Memory B cell (primary cell): ENCODE data around the gene NFAM1.

Experiments used
- ATAC-seq: fragments of 150-1000 bp; cut with Tn5 transposase; 2 replicates; pipeline ENCODE4 v1.10.0; 2021; ENCODE audit warnings: low read depth, mild to moderate bottlenecking, moderate library complexity
- DNase-seq, 2 donors: peaks; one replicate each; pipeline ENCODE4 v3.0.0; 2022; ENCODE audit warnings: low spot score in 2 of 2
- H3K27ac Mint-ChIP-seq: one replicate; pipeline ENCODE4 v1.8.0; 2022; ENCODE audit warnings: mild to moderate bottlenecking, moderate library complexity, mixed read lengths
- H3K27me3 Mint-ChIP-seq: one replicate; pipeline ENCODE4 v1.8.0; 2022; ENCODE audit warnings: mixed read lengths
- H3K36me3 Mint-ChIP-seq: one replicate; pipeline ENCODE4 v1.8.0; 2022; ENCODE audit warnings: mild to moderate bottlenecking, mixed read lengths
- H3K4me1 Mint-ChIP-seq: one replicate; pipeline ENCODE4 v1.8.0; 2022; ENCODE audit warnings: mixed read lengths
- H3K4me3 Mint-ChIP-seq: one replicate; pipeline ENCODE4 v1.8.0; 2022; ENCODE audit warnings: mild to moderate bottlenecking, moderate library complexity, mixed read lengths
- H3K9me3 Mint-ChIP-seq: one replicate; pipeline ENCODE4 v1.8.0; 2022; ENCODE audit warnings: mixed read lengths

The NFAM1 gene

DNA sequence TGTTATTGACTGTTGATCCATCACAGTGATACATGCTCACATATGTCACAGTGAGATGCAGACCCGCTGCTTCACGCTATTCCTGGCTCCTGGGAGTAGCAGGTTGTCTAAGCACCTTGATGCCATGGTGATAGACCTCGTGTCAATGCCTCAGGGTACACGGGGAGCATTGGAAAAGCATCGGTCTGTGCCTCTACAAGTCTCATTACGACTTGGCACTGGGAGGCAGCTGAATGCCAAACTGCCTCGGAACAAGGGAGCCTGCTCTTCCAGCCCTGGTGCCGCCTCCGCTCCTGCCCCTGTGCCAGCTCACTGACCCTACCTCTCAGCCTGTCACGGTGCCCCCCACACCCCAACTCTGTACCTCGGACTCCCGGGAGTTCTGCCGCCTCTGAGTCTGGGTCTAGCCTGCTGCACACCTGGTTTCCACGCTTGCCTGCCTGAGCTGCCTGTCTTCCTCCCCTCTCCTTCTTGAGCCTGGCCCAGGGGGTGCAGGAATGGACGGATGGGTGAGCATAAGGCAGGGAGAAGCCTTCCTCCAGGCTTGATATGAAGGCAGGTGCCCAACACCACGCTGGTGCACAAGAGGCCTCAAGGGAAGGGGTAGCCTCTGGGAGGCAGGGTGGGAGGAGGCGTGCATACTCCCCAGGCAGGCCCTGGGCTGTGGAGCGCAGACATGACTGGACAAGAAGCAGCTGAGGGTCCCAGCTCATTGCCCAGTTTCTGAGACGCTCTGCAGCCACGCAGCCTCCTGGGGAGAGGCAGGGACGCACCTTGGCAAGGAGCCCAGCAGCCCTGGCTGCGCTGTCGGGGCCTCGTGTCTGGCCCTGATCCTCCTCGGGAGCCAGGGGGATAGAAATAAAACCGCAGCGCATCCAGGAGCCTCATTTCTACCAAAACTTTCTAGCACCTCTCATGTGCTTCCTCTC is 1.8 kb upstream of the NFAM1 start:
- Mint-ChIP-seq H3K4me1 (peaks cover 13% of the 10 kb centered on the region), H3K27ac (no peak overlapping the region), H3K9me3 (no peaks in the 10 kb centered on the region), H3K36me3 (no peaks in the 10 kb centered on the region), H3K27me3 (peaks cover 25% of the 10 kb centered on the region), H3K4me3 (no peak overlapping the region)
- DNase-seq: no peak
- ATAC-seq: no peak

DNA sequence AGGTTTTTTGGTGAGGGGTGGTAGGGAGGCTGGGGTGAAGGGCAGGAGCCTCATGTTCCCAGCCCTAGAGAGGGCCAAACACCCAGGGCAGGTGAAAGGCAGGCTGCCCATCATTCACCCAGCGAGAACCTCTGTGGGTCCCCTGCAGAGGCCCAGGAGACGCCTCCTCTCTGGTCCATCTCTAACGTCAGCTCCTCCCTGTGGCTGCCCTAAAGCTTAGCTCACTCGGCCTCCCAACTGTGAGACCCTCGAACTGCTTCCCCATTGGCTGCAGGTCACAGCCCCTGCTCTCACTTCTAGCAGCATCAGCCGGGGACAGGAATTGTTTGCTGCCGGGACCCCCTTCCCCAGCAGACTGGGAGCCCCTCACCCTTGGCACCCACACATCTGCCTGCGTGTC is 615 bp upstream of the NFAM1 start:
- peaks cover 26% of the 10 kb centered on the region for H3K27me3 Mint-ChIP-seq
- peaks cover 8% of the 10 kb centered on the region for H3K4me1 Mint-ChIP-seq
- H3K36me3 Mint-ChIP-seq: no peaks in the 10 kb centered on the region
- H3K27ac Mint-ChIP-seq: no peak overlapping the region
- ATAC-seq (no peak), DNase-seq (no peak)
- H3K4me3 Mint-ChIP-seq: no peak overlapping the region
- no peaks in the 10 kb centered on the region for H3K9me3 Mint-ChIP-seq

DNA sequence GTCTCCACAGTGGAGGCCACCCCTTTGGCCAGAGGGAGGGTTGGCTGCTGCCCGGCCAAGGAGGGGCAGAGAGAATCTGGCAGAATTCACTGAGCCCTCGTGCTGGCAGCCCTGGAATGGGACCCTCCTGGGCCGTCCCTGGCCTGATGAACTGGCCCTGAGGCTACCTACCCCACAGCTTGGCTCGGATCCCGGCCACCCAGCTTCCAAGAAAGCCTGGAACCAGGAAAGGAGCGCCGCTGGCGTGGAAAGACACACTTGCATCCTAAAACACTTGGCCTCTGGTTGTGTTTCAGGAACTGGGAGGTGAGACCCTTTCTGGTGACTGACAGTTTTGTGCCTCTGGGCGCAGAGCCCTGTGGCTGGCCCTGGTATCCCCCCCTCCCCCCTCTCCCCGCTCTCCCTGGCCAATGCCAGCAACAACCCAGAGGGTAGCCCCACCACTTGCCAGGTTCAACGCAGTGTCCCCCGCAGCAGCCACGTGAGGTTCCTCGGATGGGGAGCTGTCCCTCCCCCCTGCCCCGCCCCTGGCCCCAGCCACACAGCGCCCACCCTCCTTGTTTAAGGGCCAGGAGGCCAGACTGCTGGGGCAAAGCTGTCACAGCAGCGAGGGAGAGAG is 693 bp downstream of the NFAM1 start:
- DNase-seq (no peak), ATAC-seq (no peak)
- Mint-ChIP-seq H3K4me1 (peaks cover 3% of the 10 kb centered on the region), H3K27me3 (peaks cover 30% of the 10 kb centered on the region), H3K36me3 (no peaks in the 10 kb centered on the region), H3K27ac (no peak overlapping the region), H3K4me3 (peak overlapping the region; percentile 60), H3K9me3 (no peaks in the 10 kb centered on the region)

DNA sequence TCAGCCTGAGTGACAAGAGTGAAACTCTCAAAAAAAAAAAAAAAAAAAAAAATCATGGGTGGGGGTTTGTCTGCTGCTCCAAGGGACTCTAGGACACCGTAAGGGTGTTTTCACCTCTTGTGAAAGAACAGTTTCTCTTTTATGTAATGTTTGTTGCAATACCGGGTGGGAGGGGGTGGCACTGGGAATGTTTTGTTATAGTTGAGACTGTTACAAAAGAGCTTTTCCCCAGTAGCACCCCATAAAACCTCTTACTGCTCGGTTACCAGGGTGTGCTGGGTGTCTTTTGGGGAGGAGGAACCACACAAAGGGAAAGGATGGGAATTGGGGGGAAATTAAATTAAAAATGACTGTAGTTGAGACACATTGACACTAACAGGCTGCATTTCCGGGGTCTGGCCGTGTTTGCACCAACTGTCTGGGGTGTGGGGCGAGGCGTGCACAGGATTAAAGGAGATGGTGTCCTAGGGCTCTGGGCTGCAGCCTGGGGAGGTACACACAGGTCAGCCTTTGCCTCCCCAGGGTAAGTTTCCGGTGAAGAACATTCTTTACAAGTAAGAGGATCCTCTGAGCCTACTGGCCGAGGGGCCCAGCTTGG is 1.6 kb downstream of the NFAM1 start:
- no peak for DNase-seq
- Mint-ChIP-seq H3K27me3 (peaks cover 34% of the 10 kb centered on the region), H3K27ac (no peak overlapping the region), H3K4me1 (peaks cover 3% of the 10 kb centered on the region), H3K4me3 (no peak overlapping the region), H3K9me3 (no peaks in the 10 kb centered on the region), H3K36me3 (no peaks in the 10 kb centered on the region)
- ATAC-seq: no peak

DNA sequence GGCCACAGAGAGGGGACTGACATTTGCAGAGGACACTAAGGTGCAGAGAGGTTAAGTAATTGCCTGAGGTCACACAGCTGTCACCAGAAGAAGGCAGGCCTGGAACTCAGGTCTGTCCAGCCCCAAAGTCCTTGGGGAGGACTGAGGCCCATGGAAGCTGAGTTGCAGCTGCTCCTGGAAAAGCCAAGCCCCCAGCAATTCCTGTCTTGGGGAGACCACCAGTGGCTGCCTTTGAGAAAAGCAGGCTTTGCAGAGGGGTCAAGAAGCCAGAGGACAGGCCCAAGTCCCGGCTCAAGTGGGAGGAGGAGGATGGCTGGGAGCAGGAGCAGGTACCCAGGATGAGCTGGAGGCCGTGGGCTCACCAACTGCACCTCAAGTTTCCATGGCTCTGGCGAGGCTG is 3.4 kb downstream of the NFAM1 start:
- no peak overlapping the region for H3K4me3 Mint-ChIP-seq
- H3K27me3 Mint-ChIP-seq: peaks cover 36% of the 10 kb centered on the region
- H3K4me1 Mint-ChIP-seq: peaks cover 3% of the 10 kb centered on the region
- no peak overlapping the region for H3K27ac Mint-ChIP-seq
- no peaks in the 10 kb centered on the region for H3K36me3 Mint-ChIP-seq
- ATAC-seq: no peak
- no peaks in the 10 kb centered on the region for H3K9me3 Mint-ChIP-seq
- no peak for DNase-seq

DNA sequence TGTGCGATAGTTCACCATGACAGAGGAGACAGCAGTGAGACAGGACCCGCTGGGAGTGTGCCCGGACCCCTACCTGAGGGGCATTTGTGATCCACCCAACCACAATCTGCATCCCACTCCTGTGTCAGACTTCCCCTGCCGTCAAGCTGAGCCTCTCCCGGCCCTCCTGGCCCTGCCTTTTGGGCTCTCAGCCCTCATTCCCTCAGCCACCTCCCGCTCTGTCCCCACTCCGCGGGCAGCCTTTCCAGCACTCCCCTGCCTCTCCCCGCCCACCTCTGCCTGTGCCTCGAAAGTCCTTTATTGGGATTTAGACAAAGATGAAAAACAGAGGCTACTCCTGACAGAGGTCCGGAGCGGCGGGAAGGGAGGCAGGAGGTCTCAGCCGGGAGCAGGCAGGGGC is 4.2 kb downstream of the NFAM1 start:
- no peak for DNase-seq
- Mint-ChIP-seq H3K4me1 (peaks cover 3% of the 10 kb centered on the region), H3K9me3 (no peaks in the 10 kb centered on the region), H3K4me3 (no peak overlapping the region), H3K27ac (no peak overlapping the region), H3K27me3 (peaks cover 35% of the 10 kb centered on the region), H3K36me3 (no peaks in the 10 kb centered on the region)
- no peak for ATAC-seq

DNA sequence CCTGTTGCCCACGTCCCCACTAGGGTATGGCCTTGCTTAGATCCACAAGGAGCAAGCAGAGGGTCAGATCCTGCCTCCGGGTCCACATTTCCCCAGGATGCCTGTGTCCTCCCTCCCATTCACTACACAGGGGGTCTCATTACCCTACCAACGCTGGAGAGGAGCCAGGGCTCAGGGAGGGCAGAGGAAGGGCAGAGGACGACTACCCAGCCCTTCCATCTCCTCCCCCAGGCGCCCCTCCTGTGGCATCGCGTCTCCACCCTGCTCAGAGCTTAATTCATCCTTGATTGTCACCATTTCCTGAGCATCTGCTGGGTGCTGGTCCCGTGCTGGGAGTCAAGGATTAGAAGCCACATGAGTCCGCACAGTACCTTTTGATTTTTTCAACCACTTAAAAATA is 5.0 kb downstream of the NFAM1 start:
- no peaks in the 10 kb centered on the region for H3K9me3 Mint-ChIP-seq
- peaks cover 3% of the 10 kb centered on the region for H3K4me1 Mint-ChIP-seq
- ATAC-seq (no peak), DNase-seq (no peak)
- no peak overlapping the region for H3K4me3 Mint-ChIP-seq
- H3K36me3 Mint-ChIP-seq: no peaks in the 10 kb centered on the region
- H3K27ac Mint-ChIP-seq: no peak overlapping the region
- peaks cover 38% of the 10 kb centered on the region for H3K27me3 Mint-ChIP-seq

DNA sequence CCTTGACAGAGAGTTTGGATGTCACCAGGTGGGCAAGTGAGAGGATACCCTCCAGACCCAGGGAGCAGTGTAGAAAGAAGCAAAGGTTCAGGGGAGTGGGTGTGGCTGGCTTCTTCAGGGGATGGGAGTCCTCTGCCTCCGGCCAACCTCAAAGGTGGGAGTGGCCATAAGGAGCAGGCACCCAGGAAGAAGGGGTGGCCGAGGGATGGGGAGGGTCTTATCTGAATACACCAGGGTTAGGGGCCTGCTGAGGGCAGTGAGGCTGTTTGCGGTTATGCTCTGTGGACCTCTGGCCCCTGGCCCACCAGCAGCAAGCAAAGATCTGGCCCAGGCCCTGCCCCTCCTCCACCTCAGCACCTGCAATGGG is 6.2 kb downstream of the NFAM1 start:
- Mint-ChIP-seq H3K27ac (no peak overlapping the region), H3K4me1 (peaks cover 5% of the 10 kb centered on the region), H3K36me3 (no peaks in the 10 kb centered on the region), H3K9me3 (no peaks in the 10 kb centered on the region), H3K4me3 (no peak overlapping the region), H3K27me3 (peaks cover 35% of the 10 kb centered on the region)
- ATAC-seq: no peak
- DNase-seq: no peak

DNA sequence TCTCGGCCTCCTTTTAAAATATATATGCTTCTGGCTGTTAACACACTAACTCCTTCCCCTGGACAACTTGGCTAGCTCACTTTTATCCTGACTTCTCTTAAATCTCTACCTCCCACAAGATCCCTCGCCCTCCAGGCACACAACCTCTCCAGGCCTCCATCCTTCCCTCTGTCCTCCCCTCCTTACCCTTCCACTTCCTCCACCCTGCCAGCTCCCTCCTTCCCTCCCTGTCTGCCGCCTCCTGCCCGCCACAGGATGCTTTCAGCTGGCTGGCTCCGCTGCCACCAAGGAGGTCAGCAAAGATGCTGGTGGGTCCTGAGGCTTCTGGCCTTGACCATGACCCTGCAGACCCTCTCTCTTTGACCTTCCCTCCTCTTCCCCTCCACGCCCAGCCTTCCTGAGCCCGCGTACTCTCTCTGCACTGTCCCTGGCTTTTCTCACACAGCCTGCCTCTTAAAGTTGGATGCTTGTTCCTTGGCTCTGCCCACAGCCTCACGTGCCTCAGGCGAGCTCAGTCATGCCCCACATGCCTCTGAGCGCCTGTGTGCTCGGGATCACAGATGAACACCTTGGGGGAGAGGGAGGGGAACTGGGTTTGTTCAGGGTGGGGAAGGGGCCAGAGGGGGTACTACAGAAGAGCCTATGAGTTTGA is 6.7 kb downstream of the NFAM1 start:
- Mint-ChIP-seq H3K36me3 (no peaks in the 10 kb centered on the region), H3K27me3 (peaks cover 32% of the 10 kb centered on the region), H3K4me1 (peaks cover 5% of the 10 kb centered on the region), H3K9me3 (no peaks in the 10 kb centered on the region), H3K27ac (no peak overlapping the region), H3K4me3 (no peak overlapping the region)
- DNase-seq (no peak), ATAC-seq (no peak)

DNA sequence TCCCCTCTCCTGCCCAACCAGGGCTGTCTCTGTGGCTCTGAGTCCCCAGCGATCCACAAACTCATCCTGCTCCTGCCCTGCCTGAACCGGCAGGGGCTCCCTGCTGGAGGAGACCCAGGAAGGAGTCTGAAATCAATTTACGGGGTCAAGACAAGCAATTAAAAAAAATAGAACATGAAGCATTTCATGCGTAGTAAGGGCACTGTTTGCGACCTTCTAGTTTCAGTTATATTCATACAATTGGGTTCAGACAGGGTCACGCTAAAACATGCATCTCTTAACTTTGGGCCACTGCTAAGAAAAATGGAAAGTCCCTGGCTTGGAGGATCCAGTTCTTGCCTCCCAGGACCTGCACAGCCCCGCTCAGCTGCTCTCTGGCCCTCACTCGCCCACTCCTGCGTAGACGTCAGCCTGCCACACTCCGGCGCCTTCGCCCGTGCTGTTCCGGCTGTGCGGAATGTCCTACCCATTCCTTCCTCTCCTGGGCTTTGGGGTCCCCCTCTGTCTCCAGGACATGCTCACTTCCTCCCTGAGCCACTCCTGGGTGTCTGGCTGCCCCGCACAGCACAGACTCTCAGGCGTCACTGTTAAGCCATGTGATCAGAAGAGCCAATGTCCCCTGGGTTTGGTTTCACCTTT is 12.8 kb downstream of the NFAM1 start:
- ATAC-seq (peak; percentile 91), DNase-seq (peak; percentile 51 to 62)
- no peaks in the 10 kb centered on the region for H3K36me3 Mint-ChIP-seq
- peaks cover 10% of the 10 kb centered on the region for H3K27me3 Mint-ChIP-seq
- no peaks in the 10 kb centered on the region for H3K9me3 Mint-ChIP-seq
- H3K4me1 Mint-ChIP-seq: peaks cover 15% of the 10 kb centered on the region
- peak overlapping the region; percentile 93 for H3K27ac Mint-ChIP-seq
- peak overlapping the region; percentile 80 for H3K4me3 Mint-ChIP-seq

DNA sequence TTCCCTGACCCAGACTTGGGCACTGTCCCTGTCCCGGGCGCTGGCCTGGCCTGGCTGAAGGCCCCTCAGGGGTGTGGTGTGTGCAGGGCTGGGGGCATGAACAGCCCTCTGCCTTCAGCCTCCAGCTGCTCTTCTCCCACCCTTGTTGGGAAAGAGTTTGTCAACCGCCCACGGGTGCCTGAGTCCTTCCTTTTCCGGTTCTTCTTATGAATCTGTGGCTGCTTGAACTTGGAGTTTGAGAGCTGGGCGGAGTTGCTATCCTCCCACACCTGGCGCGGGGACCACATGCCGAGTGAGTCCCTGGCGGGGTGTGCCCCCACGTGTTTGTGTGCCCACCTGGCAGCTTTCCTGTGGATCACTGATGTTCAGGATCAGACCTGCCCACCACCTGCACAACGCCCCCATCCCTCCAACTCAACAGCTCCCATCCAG is 13.4 kb downstream of the NFAM1 start:
- H3K27me3 Mint-ChIP-seq: peaks cover 10% of the 10 kb centered on the region
- H3K4me1 Mint-ChIP-seq: peaks cover 15% of the 10 kb centered on the region
- H3K36me3 Mint-ChIP-seq: no peaks in the 10 kb centered on the region
- peak overlapping the region; percentile 80 for H3K4me3 Mint-ChIP-seq
- DNase-seq: no peak
- no peaks in the 10 kb centered on the region for H3K9me3 Mint-ChIP-seq
- H3K27ac Mint-ChIP-seq: peak overlapping the region; percentile 93
- ATAC-seq: no peak

DNA sequence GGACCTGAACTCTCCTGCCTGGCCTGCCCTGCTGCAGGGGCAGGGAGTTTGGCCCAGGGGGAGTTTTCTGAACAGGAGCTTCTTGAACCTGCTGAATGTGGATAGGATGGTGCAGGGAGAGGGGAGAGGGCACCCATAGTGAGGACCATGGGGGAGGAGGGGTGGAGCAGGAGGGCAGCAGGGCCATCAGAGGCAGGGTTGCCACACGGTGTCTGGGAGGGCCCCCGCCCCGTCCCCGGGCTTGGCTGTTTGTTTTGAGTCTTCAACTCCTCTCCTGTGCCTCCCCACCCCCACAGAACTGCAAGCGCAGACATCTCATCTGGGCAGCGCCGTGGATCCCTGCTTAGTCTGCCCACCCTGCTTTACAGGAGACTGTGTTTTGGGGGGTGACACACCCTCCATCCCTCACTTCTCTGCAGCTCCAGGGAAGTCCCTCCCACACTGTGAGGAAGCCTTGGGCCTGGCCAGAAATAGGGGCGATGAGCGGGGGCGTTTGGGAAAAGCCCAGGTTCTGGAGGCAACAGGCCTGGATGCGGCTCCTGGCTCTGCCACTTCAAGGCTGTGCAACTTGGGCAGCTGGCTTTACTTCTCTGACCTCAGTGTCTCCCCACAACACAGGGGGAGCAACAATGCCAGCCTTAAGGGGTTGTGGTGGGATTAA is 14.4 kb downstream of the NFAM1 start:
- no peak overlapping the region for H3K27ac Mint-ChIP-seq
- peaks cover 7% of the 10 kb centered on the region for H3K27me3 Mint-ChIP-seq
- H3K36me3 Mint-ChIP-seq: no peaks in the 10 kb centered on the region
- no peaks in the 10 kb centered on the region for H3K9me3 Mint-ChIP-seq
- H3K4me3 Mint-ChIP-seq: no peak overlapping the region
- H3K4me1 Mint-ChIP-seq: peaks cover 15% of the 10 kb centered on the region
- no peak for DNase-seq
- no peak for ATAC-seq

DNA sequence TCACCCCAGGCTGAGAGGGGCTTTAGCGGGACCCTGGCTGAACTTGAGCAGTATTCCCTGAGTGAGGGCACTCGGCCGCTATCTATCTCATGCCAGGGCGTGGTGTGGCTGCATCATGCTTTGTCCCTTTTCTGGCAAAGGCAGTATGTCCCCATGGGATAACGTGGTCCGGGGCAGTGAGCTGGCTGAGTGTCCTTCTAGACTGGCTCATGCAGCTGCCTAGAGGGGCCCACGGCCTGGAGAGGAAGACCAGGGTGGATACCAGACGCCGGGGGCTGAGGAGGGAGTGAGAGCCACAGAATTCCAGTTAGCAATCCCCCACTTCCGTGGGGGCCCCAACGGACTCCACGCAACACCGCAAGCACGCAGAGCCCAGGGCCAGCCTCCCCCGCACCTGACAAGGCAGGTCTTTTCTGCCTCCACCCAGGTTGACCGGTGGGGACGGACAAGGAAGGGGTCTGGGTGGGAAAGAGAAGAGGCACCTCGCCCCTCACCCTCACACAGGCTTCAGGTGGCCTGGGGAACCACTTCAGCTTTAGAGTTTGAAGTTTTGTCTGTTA is 15.5 kb downstream of the NFAM1 start:
- peaks cover 4% of the 10 kb centered on the region for H3K27me3 Mint-ChIP-seq
- no peak overlapping the region for H3K27ac Mint-ChIP-seq
- ATAC-seq: no peak
- no peak overlapping the region for H3K4me3 Mint-ChIP-seq
- H3K36me3 Mint-ChIP-seq: no peaks in the 10 kb centered on the region
- no peak for DNase-seq
- no peaks in the 10 kb centered on the region for H3K9me3 Mint-ChIP-seq
- H3K4me1 Mint-ChIP-seq: peaks cover 15% of the 10 kb centered on the region
